ENCODE measurements around the gene CELF2. TPM values are rescaled to one million over a fixed set of nuclear protein-coding genes. Genes with fewer than 3 reads are reported as not detected.
"Not testable (repeated sequence)": the region's sequence is repeated elsewhere in the genome, so short reads cannot be mapped to it uniquely, and the experiment has no call there.

CELF2 gene
- total RNA-seq, 1 experiment from 2014 or later, result 0.51 TPM

GRCh38 chr10:11345224-11346054 lies 327.8 kb downstream of the CELF2 start:
- DNase-seq (ENCODE audit: low read depth), result peak; percentile 34

- DNase-seq (ENCODE audit: low read depth), result not testable (repeated sequence)
Measured at GRCh38 chr10:11347580-11347979, 329.9 kb downstream of the CELF2 start.

- DNase-seq (ENCODE audit: low read depth), result no peak
Measured at GRCh38 chr10:11351801-11352200, 334.1 kb downstream of the CELF2 start.

- no peak for DNase-seq (ENCODE audit: low read depth)
Measured at GRCh38 chr10:11353006-11353896, 335.6 kb downstream of the CELF2 start.

GRCh38 chr10:11354823-11355222 lies 337.2 kb downstream of the CELF2 start:
- no peak for DNase-seq (ENCODE audit: low read depth)

- no peak for DNase-seq (ENCODE audit: low read depth)
Measured at GRCh38 chr10:11355592-11355991, 337.9 kb downstream of the CELF2 start.

- no peak for DNase-seq (ENCODE audit: low read depth)
Measured at GRCh38 chr10:11357439-11357838, 339.8 kb downstream of the CELF2 start.

GRCh38 chr10:11358011-11358410 lies 340.3 kb downstream of the CELF2 start:
- no peak for DNase-seq (ENCODE audit: low read depth)

GRCh38 chr10:11358923-11359575 lies 341.4 kb downstream of the CELF2 start:
- no peak for DNase-seq (ENCODE audit: low read depth)

GRCh38 chr10:11359869-11360268 lies 342.2 kb downstream of the CELF2 start:
- no peak for DNase-seq (ENCODE audit: low read depth)

GRCh38 chr10:11363497-11363896 lies 345.8 kb downstream of the CELF2 start:
- DNase-seq (ENCODE audit: low read depth), result no peak

GRCh38 chr10:11364241-11364640 lies 346.6 kb downstream of the CELF2 start:
- no peak for DNase-seq (ENCODE audit: low read depth)

- DNase-seq (ENCODE audit: low read depth), result not testable (repeated sequence)
Measured at GRCh38 chr10:11366889-11367288, 349.2 kb downstream of the CELF2 start.

GRCh38 chr10:11367505-11367904 lies 349.8 kb downstream of the CELF2 start:
- DNase-seq (ENCODE audit: low read depth), result no peak

GRCh38 chr10:11373717-11374171 lies 356.1 kb downstream of the CELF2 start:
- DNase-seq (ENCODE audit: low read depth), result peak; percentile 55

- no peak for DNase-seq (ENCODE audit: low read depth)
Measured at GRCh38 chr10:11377267-11377666, 359.6 kb downstream of the CELF2 start.

GRCh38 chr10:11378835-11379234 lies 361.2 kb downstream of the CELF2 start:
- no peak for DNase-seq (ENCODE audit: low read depth)

GRCh38 chr10:11379771-11380170 lies 362.1 kb downstream of the CELF2 start:
- no peak for DNase-seq (ENCODE audit: low read depth)

GRCh38 chr10:11381023-11381422 lies 363.4 kb downstream of the CELF2 start:
- peak; percentile 70 for DNase-seq (ENCODE audit: low read depth)

- DNase-seq (ENCODE audit: low read depth), result no peak
Measured at GRCh38 chr10:11381511-11381910, 363.8 kb downstream of the CELF2 start.

- DNase-seq (ENCODE audit: low read depth), result no peak
Measured at GRCh38 chr10:11382187-11382586, 364.5 kb downstream of the CELF2 start.

- no peak for DNase-seq (ENCODE audit: low read depth)
Measured at GRCh38 chr10:11386044-11386443, 368.4 kb downstream of the CELF2 start.

Measured in Daoy (cell line).